Karpas-422 (cell line): ENCODE data around the gene NEDD4L. TPM values are rescaled to one million over a fixed set of nuclear protein-coding genes. Genes with fewer than 3 reads are reported as not detected.

Experiments
- DNase-seq: peaks from one replicate; pipeline ENCODE4 v3.0.0-alpha.2; 2015
- H2AFZ ChIP-seq: fragments of 200-600 bp; sonication (generic); 2 replicates; pipeline ENCODE4 v1.6.1; 2014; ENCODE audit warnings: antibody characterized with exemption, low read length, mixed read lengths
- H3K27ac ChIP-seq: fragments of 200-600 bp; sonication (generic); 2 replicates; pipeline ENCODE4 v1.5.1; 2014; ENCODE audit warnings: mild to moderate bottlenecking, low read length, moderate library complexity
- H3K27me3 ChIP-seq: fragments of 200-600 bp; sonication (generic); 2 replicates; pipeline ENCODE4 v1.6.1; 2014; ENCODE audit warnings: low read length, mixed read lengths
- H3K36me3 ChIP-seq: fragments of 200-600 bp; sonication (generic); 2 replicates; pipeline ENCODE4 v1.6.1; 2014; ENCODE audit warnings: low read length, mixed read lengths; ENCODE audit not compliant: insufficient read depth
- H3K4me1 ChIP-seq: fragments of 200-600 bp; sonication (generic); 2 replicates; pipeline ENCODE4 v1.6.1; 2014; ENCODE audit warnings: mild to moderate bottlenecking, low read length, mixed read lengths
- H3K4me2 ChIP-seq: fragments of 200-600 bp; sonication (generic); 2 replicates; pipeline ENCODE4 v1.6.1; 2014; ENCODE audit warnings: low read length, low read depth, mild to moderate bottlenecking; ENCODE audit not compliant: poor library complexity, severe bottlenecking
- H3K4me3 ChIP-seq: fragments of 200-600 bp; sonication (generic); 2 replicates; pipeline ENCODE4 v1.5.1; 2014; ENCODE audit warnings: mild to moderate bottlenecking, antibody characterized with exemption, low read length, mixed read lengths
- H3K79me2 ChIP-seq: fragments of 200-600 bp; sonication (generic); 2 replicates; pipeline ENCODE4 v1.6.1; 2014; ENCODE audit warnings: mild to moderate bottlenecking, low read length, mixed read lengths
- H3K9ac ChIP-seq: fragments of 200-600 bp; sonication (generic); 2 replicates; pipeline ENCODE4 v1.6.0; 2014; ENCODE audit warnings: low read length
- H3K9me2 ChIP-seq: fragments of 200-600 bp; sonication (generic), shearing (Covaris generic); replicated peaks from 2 replicates; pipeline ENCODE4 v1.6.0; 2014; ENCODE audit warnings: mild to moderate bottlenecking, low read length, moderate library complexity; ENCODE audit not compliant: insufficient read depth
- H3K9me3 ChIP-seq: fragments of 300-700, 200-600 bp; sonication (generic); 2 replicates; pipeline ENCODE4 v1.6.1; 2014; ENCODE audit warnings: low read length, mixed read lengths
- H4K20me1 ChIP-seq: fragments of 200-600 bp; sonication (generic); 2 replicates; pipeline ENCODE4 v1.6.1; 2014; ENCODE audit warnings: mild to moderate bottlenecking, antibody characterized with exemption, low read length, low read depth; ENCODE audit not compliant: insufficient read depth
- total RNA-seq: library from RNA; depleted of rRNA; stranded (reverse); fragments of >200 nt; shearing (Covaris generic); gene quantifications from 2 replicates; pipeline ENCODE4 v1.2.3, GENCODE V29; 2014; ENCODE audit warnings: low replicate concordance

The NEDD4L gene
- total RNA-seq, 1 experiment from 2014 or later: 17.1 TPM

GRCh38 chr18:58398648-58399398 is 354.8 kb downstream of the NEDD4L start:
- Histone ChIP-seq H4K20me1 (0 out of 2 replicates have a peak, but pooled peaks cover 4% of the 10 kb centered on the region), H3K27ac (no peak overlapping the region), H3K9me3 (no peaks in the 10 kb centered on the region), H3K9me2 (no peaks in the 10 kb centered on the region), H3K9ac (no peak overlapping the region), H3K27me3 (no peaks in the 10 kb centered on the region), H3K4me2 (no peak overlapping the region), H3K79me2 (no peaks in the 10 kb centered on the region), H3K4me1 (no peaks in the 10 kb centered on the region), H3K36me3 (no peaks in the 10 kb centered on the region), H3K4me3 (no peak overlapping the region), H2AFZ (no peak overlapping the region)
- DNase-seq: no peak

GRCh38 chr18:58400331-58400870 is 356.4 kb downstream of the NEDD4L start:
- no peaks in the 10 kb centered on the region for H3K4me1 ChIP-seq
- 0 out of 2 replicates have a peak, but pooled peaks cover 4% of the 10 kb centered on the region for H4K20me1 ChIP-seq
- H3K4me2 ChIP-seq: no peak overlapping the region
- DNase-seq: no peak
- H3K4me3 ChIP-seq: no peak overlapping the region
- no peaks in the 10 kb centered on the region for H3K27me3 ChIP-seq
- no peak overlapping the region for H2AFZ ChIP-seq
- no peaks in the 10 kb centered on the region for H3K79me2 ChIP-seq
- H3K9ac ChIP-seq: no peak overlapping the region
- H3K9me3 ChIP-seq: no peaks in the 10 kb centered on the region
- H3K36me3 ChIP-seq: no peaks in the 10 kb centered on the region
- no peak overlapping the region for H3K27ac ChIP-seq
- no peaks in the 10 kb centered on the region for H3K9me2 ChIP-seq

GRCh38 chr18:58401191-58401590 is 357.2 kb downstream of the NEDD4L start:
- Histone ChIP-seq H3K9ac (no peak overlapping the region), H2AFZ (no peak overlapping the region), H3K4me3 (no peak overlapping the region), H3K9me2 (no peaks in the 10 kb centered on the region), H3K9me3 (no peaks in the 10 kb centered on the region), H3K27ac (no peak overlapping the region), H3K79me2 (no peaks in the 10 kb centered on the region), H4K20me1 (0 out of 2 replicates have a peak, but pooled peaks cover 4% of the 10 kb centered on the region), H3K36me3 (no peaks in the 10 kb centered on the region), H3K4me2 (no peak overlapping the region), H3K4me1 (no peaks in the 10 kb centered on the region), H3K27me3 (no peaks in the 10 kb centered on the region)
- no peak for DNase-seq

- DNase-seq: no peak
- Histone ChIP-seq H3K36me3 (no peaks in the 10 kb centered on the region), H3K4me2 (no peak overlapping the region), H3K27me3 (no peaks in the 10 kb centered on the region), H3K9me2 (no peaks in the 10 kb centered on the region), H2AFZ (no peak overlapping the region), H3K79me2 (no peaks in the 10 kb centered on the region), H3K9ac (no peak overlapping the region), H3K27ac (no peak overlapping the region), H3K4me3 (no peak overlapping the region), H3K9me3 (no peaks in the 10 kb centered on the region), H3K4me1 (no peaks in the 10 kb centered on the region), H4K20me1 (0 out of 2 replicates have a peak, but pooled peaks cover 4% of the 10 kb centered on the region)
Measured at GRCh38 chr18:58402247-58402646, 358.2 kb downstream of the NEDD4L start.

- Histone ChIP-seq H3K4me3 (no peak overlapping the region), H3K9me3 (no peaks in the 10 kb centered on the region), H2AFZ (no peak overlapping the region), H4K20me1 (0 out of 2 replicates have a peak, but pooled peaks cover 4% of the 10 kb centered on the region), H3K4me2 (no peak overlapping the region), H3K4me1 (no peaks in the 10 kb centered on the region), H3K79me2 (no peaks in the 10 kb centered on the region), H3K27ac (no peak overlapping the region), H3K9me2 (no peaks in the 10 kb centered on the region), H3K36me3 (no peaks in the 10 kb centered on the region), H3K9ac (no peak overlapping the region), H3K27me3 (no peaks in the 10 kb centered on the region)
- DNase-seq: no peak
Measured at GRCh38 chr18:58402951-58403702, 359.1 kb downstream of the NEDD4L start.

GRCh38 chr18:58403799-58404455 is 359.9 kb downstream of the NEDD4L start:
- no peaks in the 10 kb centered on the region for H3K4me1 ChIP-seq
- no peak overlapping the region for H3K4me3 ChIP-seq
- no peaks in the 10 kb centered on the region for H3K36me3 ChIP-seq
- no peaks in the 10 kb centered on the region for H3K27me3 ChIP-seq
- no peaks in the 10 kb centered on the region for H3K9me2 ChIP-seq
- H3K4me2 ChIP-seq: no peak overlapping the region
- H2AFZ ChIP-seq: no peak overlapping the region
- H3K9me3 ChIP-seq: no peaks in the 10 kb centered on the region
- no peak for DNase-seq
- no peak overlapping the region for H3K27ac ChIP-seq
- H3K79me2 ChIP-seq: no peaks in the 10 kb centered on the region
- no peak overlapping the region for H3K9ac ChIP-seq
- H4K20me1 ChIP-seq: 0 out of 2 replicates have a peak, but pooled peaks cover 4% of the 10 kb centered on the region

GRCh38 chr18:58405107-58405898 is 361.3 kb downstream of the NEDD4L start:
- Histone ChIP-seq H3K9me3 (no peaks in the 10 kb centered on the region), H4K20me1 (0 out of 2 replicates have a peak, but pooled peaks cover 2% of the 10 kb centered on the region), H3K4me3 (no peak overlapping the region), H2AFZ (no peak overlapping the region), H3K27ac (no peak overlapping the region), H3K36me3 (no peaks in the 10 kb centered on the region), H3K79me2 (no peaks in the 10 kb centered on the region), H3K9me2 (no peaks in the 10 kb centered on the region), H3K27me3 (no peaks in the 10 kb centered on the region), H3K9ac (no peak overlapping the region), H3K4me1 (no peaks in the 10 kb centered on the region), H3K4me2 (no peak overlapping the region)
- DNase-seq: no peak
